SU-DHL-6 (cell line): Measurements from ENCODE around the gene GOLGA7B.

Experiments
- CTCF ChIP-seq: fragments of 200-600 bp; sonication (generic); IDR thresholded peaks from one replicate; pipeline ENCODE4 v1.5.1; 2017; ENCODE audit warnings: antibody characterized with exemption, mild to moderate bottlenecking, low read length, moderate library complexity; ENCODE audit not compliant: insufficient read depth, poor library complexity, severe bottlenecking
- EZH2phosphoT487 ChIP-seq: fragments of 200-600 bp; sonication (generic), shearing (Covaris generic); conservative IDR thresholded peaks from 2 replicates; pipeline ENCODE4 v1.6.1; 2018; ENCODE audit warnings: mild to moderate bottlenecking, antibody characterized with exemption, low read length, moderate library complexity, mixed read lengths

- TF ChIP-seq CTCF (no peak), EZH2phosphoT487 (no peak)
Observed at GRCh38 chr10:97805096-97805884, 44.4 kb upstream of the GOLGA7B start.
